Measurements from ENCODE around the gene ZNF423.
"Not testable (repeated sequence)": the region's sequence is repeated elsewhere in the genome, so short reads cannot be mapped to it uniquely, and the experiment has no call there.

Gene ZNF423

GRCh38 chr16:49578435-49579024 lies 277.4 kb downstream of the ZNF423 start:
- no peak overlapping the region for H3K27ac ChIP-seq
- no peak for DNase-seq (ENCODE audit: low read depth, low spot score)

GRCh38 chr16:49578018-49578417 lies 277.9 kb downstream of the ZNF423 start:
- no peak overlapping the region for H3K27ac ChIP-seq
- DNase-seq (ENCODE audit: low read depth, low spot score), result no peak

GRCh38 chr16:49576941-49577340 lies 279.0 kb downstream of the ZNF423 start:
- no peak overlapping the region for H3K27ac ChIP-seq
- DNase-seq (ENCODE audit: low read depth, low spot score), result no peak

- H3K27ac ChIP-seq, result no peak overlapping the region
Measured at GRCh38 chr16:49576173-49576494, 279.8 kb downstream of the ZNF423 start.

GRCh38 chr16:49575346-49576172 lies 280.4 kb downstream of the ZNF423 start:
- no peak overlapping the region for H3K27ac ChIP-seq
- no peak for DNase-seq (ENCODE audit: low read depth, low spot score)

More at GRCh38 chr16:49576173-49576494, 279.8 kb downstream of the ZNF423 start:
- no peak for DNase-seq (ENCODE audit: low read depth, low spot score)

- no peak for DNase-seq (ENCODE audit: low read depth, low spot score)
- no peak overlapping the region for H3K27ac ChIP-seq
Measured at GRCh38 chr16:49574826-49575225, 281.1 kb downstream of the ZNF423 start.

GRCh38 chr16:49567950-49568349 lies 288.0 kb downstream of the ZNF423 start:
- DNase-seq (ENCODE audit: low read depth, low spot score), result no peak
- no peak overlapping the region for H3K27ac ChIP-seq

- no peak overlapping the region for H3K27ac ChIP-seq
- no peak for DNase-seq (ENCODE audit: low read depth, low spot score)
Measured at GRCh38 chr16:49566432-49566831, 289.5 kb downstream of the ZNF423 start.

GRCh38 chr16:49564496-49565229 lies 291.2 kb downstream of the ZNF423 start:
- H3K27ac ChIP-seq, result no peak overlapping the region
- no peak for DNase-seq (ENCODE audit: low read depth, low spot score)

GRCh38 chr16:49563666-49564065 lies 292.2 kb downstream of the ZNF423 start:
- no peak for DNase-seq (ENCODE audit: low read depth, low spot score)
- no peak overlapping the region for H3K27ac ChIP-seq

GRCh38 chr16:49562894-49563293 lies 293.0 kb downstream of the ZNF423 start:
- not testable (repeated sequence) for DNase-seq (ENCODE audit: low read depth, low spot score); H3K27ac ChIP-seq

GRCh38 chr16:49562228-49562627 lies 293.7 kb downstream of the ZNF423 start:
- no peak overlapping the region for H3K27ac ChIP-seq
- no peak for DNase-seq (ENCODE audit: low read depth, low spot score)

- H3K27ac ChIP-seq, result no peak overlapping the region
- no peak for DNase-seq (ENCODE audit: low read depth, low spot score)
Measured at GRCh38 chr16:49560004-49560830, 295.7 kb downstream of the ZNF423 start.

GRCh38 chr16:49559242-49559641 lies 296.7 kb downstream of the ZNF423 start:
- H3K27ac ChIP-seq, result no peak overlapping the region
- no peak for DNase-seq (ENCODE audit: low read depth, low spot score)

GRCh38 chr16:49558451-49558850 lies 297.5 kb downstream of the ZNF423 start:
- H3K27ac ChIP-seq, result no peak overlapping the region
- no peak for DNase-seq (ENCODE audit: low read depth, low spot score)

- no peak for DNase-seq (ENCODE audit: low read depth, low spot score)
- H3K27ac ChIP-seq, result no peak overlapping the region
Measured at GRCh38 chr16:49556606-49557446, 299.1 kb downstream of the ZNF423 start.

- H3K27ac ChIP-seq, result no peak overlapping the region
- no peak for DNase-seq (ENCODE audit: low read depth, low spot score)
Measured at GRCh38 chr16:49556249-49556605, 299.7 kb downstream of the ZNF423 start.

- H3K27ac ChIP-seq, result no peak overlapping the region
- no peak for DNase-seq (ENCODE audit: low read depth, low spot score)
Measured at GRCh38 chr16:49554681-49555080, 301.2 kb downstream of the ZNF423 start.

GRCh38 chr16:49552313-49552928 lies 303.5 kb downstream of the ZNF423 start:
- H3K27ac ChIP-seq, result no peak overlapping the region
- DNase-seq (ENCODE audit: low read depth, low spot score), result no peak

Data from epithelial cell of prostate (primary cell).